Body of pancreas (tissue), 4 donors: ENCODE results near the gene KAT6B.

ENCODE experiments used
- POLR2A ChIP-seq, 3 donors: fragments of 450-650 bp; IDR thresholded peaks; one replicate each; pipeline ENCODE4 v1.6.1; 2016; ENCODE audit warnings: antibody characterized with exemption in 3 of 3, mild to moderate bottlenecking in 2 of 3
- TF ChIP-seq, protein P1 (sequence below), 7 experiments: fragments of 450-650 bp in 4 of 7; fragments of 200-600 bp in 3 of 7; sonication (generic) in 3 of 7; IDR thresholded peaks; one replicate each; pipeline ENCODE4 v1.5.1; 2016 to 2019; ENCODE audit warnings: antibody characterized with exemption in 7 of 7

DNA sequence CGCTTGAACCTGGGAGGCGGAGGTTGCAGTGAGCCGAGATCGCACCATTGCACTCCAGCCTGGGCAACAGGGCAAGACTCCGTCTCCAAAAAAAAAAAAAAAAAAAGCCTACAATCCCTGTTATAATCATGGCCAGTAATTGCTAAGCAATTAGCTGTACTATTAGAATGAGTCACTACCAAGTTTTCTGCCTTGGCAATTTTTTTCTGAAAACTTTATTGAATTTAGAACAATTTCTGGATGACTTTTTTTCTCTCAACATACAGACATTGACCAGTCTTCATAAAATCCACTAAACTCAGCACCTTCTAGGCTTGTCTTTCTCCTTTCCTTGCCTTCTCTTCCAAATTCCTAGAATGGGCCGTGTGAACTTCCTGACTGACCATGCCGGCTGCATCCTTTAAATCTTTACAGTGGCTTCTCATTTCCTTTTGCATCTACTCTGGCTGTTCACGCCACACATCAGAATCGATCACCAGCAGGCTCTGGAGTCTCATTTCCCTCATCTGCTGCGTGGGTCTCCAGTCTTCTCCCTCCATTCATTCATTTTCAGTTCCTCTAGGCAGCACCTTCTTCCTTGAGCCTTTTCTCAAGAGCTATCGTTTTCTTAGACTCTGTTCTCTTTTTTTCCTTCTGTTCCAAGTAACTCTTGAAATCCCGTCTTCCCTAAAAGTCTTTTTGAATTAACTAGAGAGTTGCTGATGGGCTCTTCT, 107.9 kb downstream of the KAT6B start:
- no peak for TF ChIP-seq POLR2A (IDR thresholded peaks at IDR 0.05)
- TF ChIP-seq, protein P1, sequence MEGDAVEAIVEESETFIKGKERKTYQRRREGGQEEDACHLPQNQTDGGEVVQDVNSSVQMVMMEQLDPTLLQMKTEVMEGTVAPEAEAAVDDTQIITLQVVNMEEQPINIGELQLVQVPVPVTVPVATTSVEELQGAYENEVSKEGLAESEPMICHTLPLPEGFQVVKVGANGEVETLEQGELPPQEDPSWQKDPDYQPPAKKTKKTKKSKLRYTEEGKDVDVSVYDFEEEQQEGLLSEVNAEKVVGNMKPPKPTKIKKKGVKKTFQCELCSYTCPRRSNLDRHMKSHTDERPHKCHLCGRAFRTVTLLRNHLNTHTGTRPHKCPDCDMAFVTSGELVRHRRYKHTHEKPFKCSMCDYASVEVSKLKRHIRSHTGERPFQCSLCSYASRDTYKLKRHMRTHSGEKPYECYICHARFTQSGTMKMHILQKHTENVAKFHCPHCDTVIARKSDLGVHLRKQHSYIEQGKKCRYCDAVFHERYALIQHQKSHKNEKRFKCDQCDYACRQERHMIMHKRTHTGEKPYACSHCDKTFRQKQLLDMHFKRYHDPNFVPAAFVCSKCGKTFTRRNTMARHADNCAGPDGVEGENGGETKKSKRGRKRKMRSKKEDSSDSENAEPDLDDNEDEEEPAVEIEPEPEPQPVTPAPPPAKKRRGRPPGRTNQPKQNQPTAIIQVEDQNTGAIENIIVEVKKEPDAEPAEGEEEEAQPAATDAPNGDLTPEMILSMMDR (IDR thresholded peaks at IDR 0.05), result no peak
